Mammary epithelial cell (primary cell): ENCODE data around the gene CADM2.

Source experiments
- EZH2 ChIP-seq: IDR thresholded peaks from 2 replicates; pipeline ENCODE4 v1.6.1; 2012; ENCODE audit warnings: low read length, inconsistent platforms, borderline replicate concordance
- TF ChIP-seq, protein P1 (sequence below), 2 donors: IDR thresholded peaks in 1 of 2; conservative IDR thresholded peaks in 1 of 2; 2 replicates each; pipeline ENCODE4 v1.5.1; 2011 to 2012; ENCODE audit warnings: inconsistent platforms in 2 of 2, low read length in 2 of 2, mild to moderate bottlenecking in 2 of 2, control low read depth in 1 of 2, low read depth in 1 of 2; ENCODE audit not compliant: insufficient read depth in 1 of 2; ENCODE audit errors: extremely low read depth in 1 of 2

DNA sequence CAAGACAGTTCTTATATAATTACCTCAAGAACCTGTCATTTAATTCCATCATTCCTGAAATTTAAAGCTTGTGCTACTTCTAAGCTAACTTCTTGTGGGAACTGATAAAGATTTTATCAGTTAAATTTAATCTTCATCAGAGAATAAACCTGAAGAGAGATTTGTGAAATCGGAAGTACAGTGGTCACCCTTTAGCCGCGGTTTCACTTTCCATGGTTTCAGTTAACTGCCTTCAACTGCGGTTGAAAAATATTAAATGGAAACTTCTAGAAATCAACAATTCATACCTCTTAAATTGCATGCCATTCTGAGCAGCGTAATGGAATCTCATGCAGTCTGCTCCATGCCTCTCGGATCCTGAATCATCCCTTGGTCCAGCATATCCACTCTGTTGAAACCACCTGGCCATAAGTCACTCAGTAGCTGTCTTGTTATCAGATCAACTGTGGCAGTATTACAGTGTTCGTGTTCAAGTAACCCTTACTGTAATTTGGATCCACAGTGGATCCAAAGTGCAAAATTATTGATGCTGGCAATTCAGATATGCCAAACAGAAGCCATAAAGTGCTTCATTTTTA lies 626.1 kb downstream of the CADM2 start:
- TF ChIP-seq, protein P1, sequence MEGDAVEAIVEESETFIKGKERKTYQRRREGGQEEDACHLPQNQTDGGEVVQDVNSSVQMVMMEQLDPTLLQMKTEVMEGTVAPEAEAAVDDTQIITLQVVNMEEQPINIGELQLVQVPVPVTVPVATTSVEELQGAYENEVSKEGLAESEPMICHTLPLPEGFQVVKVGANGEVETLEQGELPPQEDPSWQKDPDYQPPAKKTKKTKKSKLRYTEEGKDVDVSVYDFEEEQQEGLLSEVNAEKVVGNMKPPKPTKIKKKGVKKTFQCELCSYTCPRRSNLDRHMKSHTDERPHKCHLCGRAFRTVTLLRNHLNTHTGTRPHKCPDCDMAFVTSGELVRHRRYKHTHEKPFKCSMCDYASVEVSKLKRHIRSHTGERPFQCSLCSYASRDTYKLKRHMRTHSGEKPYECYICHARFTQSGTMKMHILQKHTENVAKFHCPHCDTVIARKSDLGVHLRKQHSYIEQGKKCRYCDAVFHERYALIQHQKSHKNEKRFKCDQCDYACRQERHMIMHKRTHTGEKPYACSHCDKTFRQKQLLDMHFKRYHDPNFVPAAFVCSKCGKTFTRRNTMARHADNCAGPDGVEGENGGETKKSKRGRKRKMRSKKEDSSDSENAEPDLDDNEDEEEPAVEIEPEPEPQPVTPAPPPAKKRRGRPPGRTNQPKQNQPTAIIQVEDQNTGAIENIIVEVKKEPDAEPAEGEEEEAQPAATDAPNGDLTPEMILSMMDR (conservative IDR thresholded peaks at IDR 0.05 in 1 of 2, IDR thresholded peaks at IDR 0.05 in 1 of 2; ENCODE audit: extremely low read depth in 1 of 2, insufficient read depth in 1 of 2, low read depth in 1 of 2, low read length in 2 of 2) = no peak
- TF ChIP-seq EZH2 = no peak
